HG03378 (cell line): ENCODE results near the gene NPIPA1.
"Not testable (repeated sequence)": the region's sequence is repeated elsewhere in the genome, so short reads cannot be mapped to it uniquely, and the experiment has no call there.

Source experiments
- ATAC-seq: cut with Tn5 transposase; IDR thresholded peaks from one replicate; pipeline ENCODE4 v1.9.1; 2021; ENCODE audit warnings: mild to moderate bottlenecking, moderate library complexity; ENCODE audit not compliant: unreplicated experiment

The NPIPA1 gene

GRCh38 chr16:14930246-14930645 lies 7.0 kb upstream of the NPIPA1 start:
- ATAC-seq, result not testable (repeated sequence)

GRCh38 chr16:14930971-14931370 lies 6.3 kb upstream of the NPIPA1 start:
- not testable (repeated sequence) for ATAC-seq

GRCh38 chr16:14932581-14933375 lies 4.5 kb upstream of the NPIPA1 start:
- ATAC-seq, result not testable (repeated sequence)

GRCh38 chr16:14937994-14938393 lies 751 bp downstream of the NPIPA1 start:
- not testable (repeated sequence) for ATAC-seq

GRCh38 chr16:14942686-14943085 lies 5.4 kb downstream of the NPIPA1 start:
- ATAC-seq, result not testable (repeated sequence)

GRCh38 chr16:14955546-14956231 lies 18.4 kb downstream of the NPIPA1 start:
- ATAC-seq, result no peak

GRCh38 chr16:14957576-14958322 lies 20.5 kb downstream of the NPIPA1 start:
- no peak for ATAC-seq

- no peak for ATAC-seq
These were observed 21.0 kb downstream of the NPIPA1 start for GRCh38 chr16:14958323-14958600.

GRCh38 chr16:14958970-14959369 lies 21.7 kb downstream of the NPIPA1 start:
- no peak for ATAC-seq

- no peak for ATAC-seq
These were observed 24.4 kb downstream of the NPIPA1 start for GRCh38 chr16:14961405-14962186.

- no peak for ATAC-seq
These were observed 26.3 kb downstream of the NPIPA1 start for GRCh38 chr16:14963281-14964173.

GRCh38 chr16:14965328-14965727 lies 28.1 kb downstream of the NPIPA1 start:
- no peak for ATAC-seq

- not testable (repeated sequence) for ATAC-seq
These were observed 32.6 kb downstream of the NPIPA1 start for GRCh38 chr16:14969795-14970194.

GRCh38 chr16:14971621-14972228 lies 34.5 kb downstream of the NPIPA1 start:
- not testable (repeated sequence) for ATAC-seq

GRCh38 chr16:14973785-14974322 lies 36.6 kb downstream of the NPIPA1 start:
- ATAC-seq, result not testable (repeated sequence)

GRCh38 chr16:14974331-14974655 lies 37.0 kb downstream of the NPIPA1 start:
- ATAC-seq, result not testable (repeated sequence)

GRCh38 chr16:14974656-14975417 lies 37.6 kb downstream of the NPIPA1 start, which contains the start of gene PDXDC1:
Gene PDXDC1 (plus strand): TSS chr16:14975026. CDS start chr16:14975200, 174 bp downstream.
- ATAC-seq, result peak; percentile 73

GRCh38 chr16:14975418-14976194 lies 38.4 kb downstream of the NPIPA1 start:
- peak; percentile 10 for ATAC-seq
